Stimulated activated CD4-positive, alpha-beta T cell treated with anti-CD3 and anti-CD28 coated beads, TNF-alpha, amount 100 ng/mL, for 1 hour (primary cell): ENCODE results near the gene IL4R.

Source experiments
- DNase-seq, 3 donors: peaks; one replicate each; pipeline ENCODE4 v3.0.0-alpha.2; 2020; ENCODE audit warnings: low read depth in 3 of 3, low spot score in 1 of 3

IL4R gene

DNA sequence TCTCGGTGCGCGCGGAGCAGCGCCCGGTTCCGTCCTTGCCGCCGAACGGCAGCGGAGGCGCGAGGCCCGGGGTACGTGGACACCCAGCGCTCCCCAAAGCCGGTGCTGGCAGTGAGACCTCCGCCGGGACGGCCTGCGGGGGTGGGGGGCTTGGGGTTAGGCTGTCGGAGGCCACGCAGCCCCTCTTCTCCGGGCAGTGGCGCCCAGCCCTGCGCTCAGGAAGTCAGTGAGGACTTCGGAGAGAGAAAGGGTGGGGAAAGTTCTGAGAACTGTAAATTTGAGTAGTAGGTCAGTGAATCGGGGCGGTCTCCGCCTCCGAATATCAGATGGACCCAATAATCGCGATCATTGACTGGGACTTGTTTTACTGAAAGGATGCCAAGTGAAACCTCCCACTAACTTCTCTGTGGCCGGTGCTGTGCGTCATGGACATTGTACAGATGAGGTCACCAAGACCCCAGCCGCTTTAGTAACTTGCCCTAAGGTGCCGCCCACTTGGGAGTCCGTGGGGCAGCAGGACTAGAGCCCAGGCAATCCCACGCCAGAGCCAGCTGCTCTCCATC, 468 bp downstream of the IL4R start:
- no peak for DNase-seq

DNA sequence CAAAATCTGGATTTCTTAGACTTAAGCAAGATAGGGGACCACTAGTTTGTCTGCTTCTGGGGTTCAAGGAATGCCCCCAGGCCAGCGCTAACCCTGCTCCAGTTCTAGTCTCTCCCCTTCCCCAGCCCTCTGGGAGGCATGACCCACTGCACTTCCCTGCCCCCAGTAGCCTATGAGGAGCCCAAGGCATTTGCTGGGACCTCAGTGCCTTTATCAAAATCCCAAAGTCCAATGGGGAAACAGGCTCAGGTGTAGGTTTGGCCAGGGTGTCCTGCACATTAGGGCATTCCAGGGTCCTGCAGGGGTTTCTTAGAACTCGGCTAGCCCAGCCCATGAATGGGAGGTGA, 1.2 kb downstream of the IL4R start:
- DNase-seq = no peak

GRCh38 chr16:27315333-27316037, 1.7 kb downstream of the IL4R start:
- DNase-seq = no peak

DNA sequence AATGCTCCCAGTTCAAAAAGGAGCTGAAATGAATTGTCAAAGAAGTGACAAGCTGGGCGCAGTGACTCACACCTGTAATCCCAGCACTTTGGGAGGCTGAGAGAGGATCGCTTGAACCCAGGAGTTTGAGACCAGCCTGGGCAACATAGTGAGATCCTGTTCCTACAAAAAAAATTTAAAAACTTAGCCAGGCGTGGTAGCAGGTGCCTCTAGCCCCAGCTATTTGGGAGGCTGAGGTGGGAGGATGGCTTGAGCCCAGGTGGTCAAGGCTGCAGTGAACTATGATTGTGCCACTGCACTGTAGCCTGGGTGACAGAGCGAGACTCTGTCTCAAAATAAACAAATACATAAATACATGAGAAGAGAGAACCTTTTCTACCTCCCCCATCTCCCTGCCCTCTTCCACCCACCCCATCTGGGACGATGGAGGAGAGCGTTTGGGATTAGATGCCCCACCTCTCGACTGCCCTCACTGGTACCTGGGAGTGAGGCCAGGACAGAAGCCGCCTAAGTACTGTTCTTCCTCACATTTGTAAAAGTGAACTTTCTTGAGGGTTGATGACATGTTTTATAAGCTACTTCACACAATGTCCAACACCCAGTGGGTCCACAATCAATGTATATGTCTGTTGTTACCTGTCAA, 2.4 kb downstream of the IL4R start:
- no peak for DNase-seq

DNA sequence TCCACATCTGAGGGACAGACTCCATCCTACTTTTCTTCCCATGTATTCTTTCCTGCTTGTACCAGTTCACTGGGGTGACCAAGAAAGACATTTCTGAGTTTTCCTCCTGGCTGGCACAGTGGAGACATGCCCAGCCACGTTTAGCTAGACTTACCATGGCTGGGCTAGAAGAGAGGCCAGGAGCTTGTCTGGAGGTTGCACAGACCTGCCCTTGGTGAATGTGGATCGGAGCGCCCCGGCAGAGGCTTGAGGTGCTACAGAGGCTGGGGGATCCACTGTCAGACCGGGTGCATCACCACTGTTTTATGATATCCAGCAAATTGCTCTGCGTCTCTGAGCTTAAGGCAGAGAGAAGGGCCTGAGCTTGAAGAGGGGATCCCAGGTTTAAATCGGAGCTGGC, 3.5 kb downstream of the IL4R start:
- no peak for DNase-seq

DNA sequence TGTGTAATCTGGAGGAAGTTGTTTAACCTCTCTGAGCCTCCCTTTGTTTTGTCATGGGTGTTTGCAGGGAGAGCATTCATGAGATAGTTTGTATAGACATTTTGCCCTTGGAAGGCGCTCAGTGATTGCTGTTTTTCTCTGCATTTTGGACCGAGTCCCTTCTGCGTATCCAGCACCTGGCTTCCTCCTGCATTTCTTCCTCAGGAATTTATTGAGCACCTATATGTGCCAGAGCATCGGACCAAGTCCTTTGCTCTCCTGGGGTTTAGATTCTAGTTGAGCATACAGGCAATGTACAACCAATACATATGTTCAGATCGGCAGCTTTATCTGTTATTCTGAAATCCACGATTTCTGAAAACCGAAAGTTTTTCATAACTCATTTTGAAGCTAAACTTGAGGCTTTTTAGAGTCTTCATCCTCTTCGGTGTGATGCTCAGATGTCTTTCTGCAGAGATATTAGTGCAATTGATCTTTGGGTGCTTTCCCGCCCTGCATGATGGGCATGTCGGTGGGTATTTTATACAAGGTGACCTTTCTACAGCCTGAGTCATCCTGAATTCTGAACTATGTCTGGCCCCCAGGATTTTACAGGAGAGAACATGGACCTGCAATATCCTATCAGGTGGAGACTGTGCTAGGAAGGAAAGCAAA, 4.1 kb downstream of the IL4R start:
- no peak for DNase-seq

GRCh38 chr16:27318392-27319256, 4.8 kb downstream of the IL4R start:
- peak in 1 of 3 donors; percentile 34 for DNase-seq

GRCh38 chr16:27319257-27319965, 5.6 kb downstream of the IL4R start:
- no peak for DNase-seq

DNA sequence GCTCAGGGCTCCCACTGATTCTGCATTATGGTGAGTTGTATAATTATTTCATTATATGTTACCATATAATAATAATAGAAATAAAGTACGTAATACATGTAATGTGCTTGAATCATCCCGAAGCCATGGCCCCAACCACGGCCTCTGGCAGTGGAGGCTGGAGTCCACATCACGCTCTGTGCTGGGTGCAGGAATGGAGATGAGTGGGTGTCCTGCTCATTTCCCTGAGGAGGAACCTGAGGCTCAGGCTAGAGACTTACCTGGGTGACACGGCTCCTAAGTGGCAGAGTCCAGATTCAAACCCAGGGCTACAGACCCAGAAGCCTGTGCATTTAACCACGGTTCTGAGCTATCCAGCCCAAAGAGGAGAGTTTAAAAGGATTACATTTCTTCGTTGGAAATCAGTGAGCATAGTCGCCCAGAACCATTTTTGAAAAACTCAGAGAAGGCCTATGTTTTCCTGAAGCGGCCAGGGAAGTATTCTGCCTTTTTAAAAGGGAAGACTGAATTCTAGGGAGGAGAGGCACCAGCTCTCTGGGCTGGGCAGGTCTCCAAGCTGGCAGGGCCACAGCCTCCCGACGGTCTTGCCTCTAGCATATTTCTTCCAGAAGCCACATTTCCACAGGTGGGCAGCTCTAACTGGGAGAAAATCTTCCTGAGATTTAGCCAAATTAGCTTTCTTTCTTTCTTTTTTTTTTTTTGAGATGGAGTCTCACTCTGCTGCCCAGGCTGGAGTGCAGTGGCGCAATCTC, 6.7 kb downstream of the IL4R start:
- DNase-seq = no peak

DNA sequence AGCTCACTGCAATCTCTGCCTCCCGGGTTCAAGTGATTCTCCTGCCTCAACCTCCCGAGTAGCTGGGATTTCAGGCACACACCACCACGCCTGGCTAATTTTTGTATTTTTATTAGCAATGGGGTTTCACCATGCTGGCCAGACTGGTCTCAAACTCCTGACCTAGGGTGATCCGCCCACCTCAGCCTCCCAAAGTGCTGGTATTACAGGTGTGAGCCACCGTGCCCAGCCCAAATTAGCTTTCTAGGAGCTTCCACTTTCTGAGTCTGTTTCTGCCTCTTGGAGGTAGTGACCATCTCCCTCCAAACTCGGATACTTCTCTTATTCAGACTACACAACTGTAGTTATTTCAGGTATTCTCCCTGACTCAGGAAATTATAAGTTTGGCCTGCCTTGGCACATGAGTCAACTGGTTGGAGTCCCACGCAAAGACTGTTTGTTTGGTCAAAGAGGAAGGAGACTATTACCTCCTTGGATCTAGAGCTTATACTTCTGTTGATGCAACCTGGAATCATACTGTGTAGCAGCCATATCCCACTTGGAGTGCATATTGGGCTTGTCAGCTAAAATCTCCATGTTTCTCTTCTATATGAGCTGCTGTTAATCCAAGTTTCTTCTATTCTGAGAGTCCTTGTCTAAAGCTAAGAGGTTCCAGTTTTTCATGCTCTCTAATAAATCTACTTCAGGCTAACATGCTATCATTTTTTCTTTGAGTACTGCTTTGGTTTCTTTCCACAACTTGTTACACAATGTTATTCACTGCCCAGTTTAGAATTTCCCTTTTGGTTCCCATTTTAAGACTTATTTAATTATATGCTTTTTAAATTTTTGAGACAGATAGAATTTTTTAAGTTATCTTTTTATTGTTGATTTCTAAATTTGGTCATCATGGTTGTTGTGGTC, 7.5 kb downstream of the IL4R start:
- no peak for DNase-seq

DNA sequence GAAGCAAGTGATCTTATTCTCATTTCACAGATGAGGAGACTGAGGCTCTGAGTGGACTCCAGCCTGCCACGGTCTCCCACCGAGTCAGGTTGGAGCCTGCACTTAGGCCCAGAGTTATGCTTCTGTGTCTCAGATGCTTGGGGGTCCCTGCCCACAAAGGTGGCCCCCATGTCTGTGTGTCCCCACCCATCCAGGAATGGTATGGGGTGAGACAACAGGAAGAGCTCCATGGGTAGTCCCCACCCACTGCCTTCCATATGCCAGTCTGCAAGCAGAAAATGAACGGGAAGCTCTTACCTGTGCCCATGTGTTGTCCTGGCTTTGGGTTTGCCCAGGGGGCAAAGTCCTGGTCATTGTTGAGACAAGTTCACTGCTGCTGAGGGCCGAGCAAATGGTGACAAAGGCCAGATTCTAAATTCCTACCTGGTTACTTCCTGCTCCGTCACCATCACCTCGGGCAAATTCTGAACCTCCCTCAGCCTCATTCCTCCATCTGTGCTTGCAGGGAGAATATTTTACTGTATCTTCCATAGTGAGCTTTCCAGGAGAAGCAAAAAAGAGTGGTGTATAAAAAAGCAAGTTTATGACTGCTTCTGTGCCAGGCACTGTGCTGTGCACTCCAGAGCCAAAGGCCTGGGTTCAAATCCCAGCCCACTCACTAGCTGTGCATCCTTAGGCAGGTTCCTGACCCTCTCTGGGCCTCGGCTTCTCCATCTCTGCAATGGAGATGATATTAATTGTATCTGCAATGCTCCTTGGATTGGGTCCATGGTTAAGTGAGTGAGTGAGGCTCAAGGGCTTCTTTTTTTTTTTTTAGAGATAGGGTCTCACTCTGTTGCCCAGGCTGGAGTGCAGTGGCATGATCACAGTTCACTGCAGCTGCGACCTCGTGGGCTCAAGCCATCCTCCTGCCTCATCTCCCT, 9.3 kb downstream of the IL4R start:
- DNase-seq = no peak

DNA sequence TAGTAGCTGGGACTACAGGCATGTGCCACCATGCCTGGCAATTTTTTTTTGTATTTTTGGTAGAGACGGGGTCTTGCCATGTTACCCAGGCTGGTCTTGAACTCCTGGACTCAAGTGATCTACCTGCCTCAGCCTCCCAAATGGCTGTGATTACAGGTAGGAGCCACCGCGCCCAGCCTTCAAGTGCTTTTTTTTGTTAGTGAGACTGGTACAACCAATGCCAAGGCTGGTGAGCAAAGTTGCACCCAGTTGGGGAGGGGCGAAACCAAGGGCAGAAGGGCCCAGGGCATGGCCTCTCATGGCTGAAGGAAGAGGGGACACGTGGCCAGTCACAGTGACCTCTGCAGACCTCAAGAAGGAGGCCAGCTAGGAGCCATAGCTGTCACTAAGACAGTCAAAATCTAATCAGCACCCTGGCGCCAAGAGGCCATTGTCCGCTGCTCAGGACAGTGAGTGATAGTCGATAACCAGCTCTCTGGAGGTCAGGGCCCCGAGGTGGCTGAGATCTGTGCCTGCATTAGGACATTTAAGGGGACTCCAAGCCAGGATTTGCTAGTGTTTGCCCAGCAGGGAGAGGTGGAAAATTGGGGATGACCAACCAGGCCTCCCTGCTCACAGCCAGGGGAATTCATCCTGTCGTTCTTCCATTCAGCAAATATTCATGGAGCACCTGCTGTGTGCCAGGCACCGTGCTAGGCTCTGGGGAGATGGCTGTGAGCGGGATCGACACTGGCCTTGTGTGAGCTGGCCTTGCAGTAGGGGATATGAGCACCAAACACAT, 10.2 kb downstream of the IL4R start:
- no peak for DNase-seq

- DNase-seq = no peak
These were observed 11.1 kb downstream of the IL4R start for GRCh38 chr16:27324851-27325301.

- no peak for DNase-seq
These were observed 12.0 kb downstream of the IL4R start for GRCh38 chr16:27325736-27326135.

GRCh38 chr16:27326251-27326650, 12.5 kb downstream of the IL4R start:
- no peak for DNase-seq

DNA sequence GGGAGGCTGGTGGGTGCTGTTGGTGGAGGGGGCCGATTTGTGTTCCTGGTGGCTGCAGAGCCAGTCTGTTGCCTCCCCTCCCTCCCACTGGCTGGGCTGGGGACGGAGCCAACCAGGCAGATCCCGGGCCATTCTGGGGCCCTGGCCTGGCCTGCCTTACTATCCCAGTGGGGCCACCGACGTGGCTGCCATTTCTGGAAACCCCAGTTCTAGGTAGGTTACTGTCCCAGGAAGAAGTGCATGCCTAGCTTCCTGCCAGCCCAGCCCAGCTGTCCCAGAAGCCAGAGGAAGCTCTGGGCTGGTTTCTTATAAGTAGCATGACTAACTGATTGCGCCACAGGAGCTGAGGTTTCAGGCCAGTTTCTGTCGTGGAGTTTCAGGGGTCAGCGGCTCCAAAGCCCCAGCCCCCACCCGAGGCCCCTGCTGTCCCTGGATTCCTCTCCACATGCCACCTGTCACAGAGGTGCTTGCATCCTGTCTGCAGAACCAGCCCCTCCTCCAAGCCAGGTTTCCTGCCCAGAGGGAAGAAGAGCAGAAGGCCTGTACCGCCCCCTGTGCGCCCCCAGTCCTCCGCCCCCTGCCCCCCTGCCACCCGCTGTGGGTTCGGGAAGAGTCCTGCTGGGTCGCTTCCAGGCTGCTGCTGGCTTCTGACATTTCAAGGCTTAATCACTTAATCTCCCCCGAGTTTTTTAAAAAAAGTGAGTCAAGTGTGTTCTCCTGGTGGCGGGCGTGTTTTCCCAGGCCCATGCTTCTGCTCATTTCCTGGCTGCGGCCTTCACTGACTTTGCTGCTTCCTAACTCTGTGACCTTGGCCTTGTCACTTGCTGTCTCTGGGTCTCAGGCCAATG, 13.2 kb downstream of the IL4R start:
- DNase-seq = no peak
